HG02763 (cell line): ENCODE measurements around the gene PIK3R2.
A peak's percentile ranks its signal among the peaks of the same experiment; 100 is the strongest.
"Not testable (repeated sequence)": the region's sequence is repeated elsewhere in the genome, so short reads cannot be mapped to it uniquely, and the experiment has no call there.

Experiments
- ATAC-seq: cut with Tn5 transposase; IDR thresholded peaks from one replicate; pipeline ENCODE4 v1.9.1; 2021; ENCODE audit warnings: mild to moderate bottlenecking, moderate library complexity; ENCODE audit not compliant: unreplicated experiment

PIK3R2 gene

GRCh38 chr19:18152442-18152816 is 534 bp upstream of the PIK3R2 start:
- peak; percentile 66 for ATAC-seq

- no peak for ATAC-seq
Measured at GRCh38 chr19:18153556-18154134, 682 bp downstream of the PIK3R2 start.

DNA sequence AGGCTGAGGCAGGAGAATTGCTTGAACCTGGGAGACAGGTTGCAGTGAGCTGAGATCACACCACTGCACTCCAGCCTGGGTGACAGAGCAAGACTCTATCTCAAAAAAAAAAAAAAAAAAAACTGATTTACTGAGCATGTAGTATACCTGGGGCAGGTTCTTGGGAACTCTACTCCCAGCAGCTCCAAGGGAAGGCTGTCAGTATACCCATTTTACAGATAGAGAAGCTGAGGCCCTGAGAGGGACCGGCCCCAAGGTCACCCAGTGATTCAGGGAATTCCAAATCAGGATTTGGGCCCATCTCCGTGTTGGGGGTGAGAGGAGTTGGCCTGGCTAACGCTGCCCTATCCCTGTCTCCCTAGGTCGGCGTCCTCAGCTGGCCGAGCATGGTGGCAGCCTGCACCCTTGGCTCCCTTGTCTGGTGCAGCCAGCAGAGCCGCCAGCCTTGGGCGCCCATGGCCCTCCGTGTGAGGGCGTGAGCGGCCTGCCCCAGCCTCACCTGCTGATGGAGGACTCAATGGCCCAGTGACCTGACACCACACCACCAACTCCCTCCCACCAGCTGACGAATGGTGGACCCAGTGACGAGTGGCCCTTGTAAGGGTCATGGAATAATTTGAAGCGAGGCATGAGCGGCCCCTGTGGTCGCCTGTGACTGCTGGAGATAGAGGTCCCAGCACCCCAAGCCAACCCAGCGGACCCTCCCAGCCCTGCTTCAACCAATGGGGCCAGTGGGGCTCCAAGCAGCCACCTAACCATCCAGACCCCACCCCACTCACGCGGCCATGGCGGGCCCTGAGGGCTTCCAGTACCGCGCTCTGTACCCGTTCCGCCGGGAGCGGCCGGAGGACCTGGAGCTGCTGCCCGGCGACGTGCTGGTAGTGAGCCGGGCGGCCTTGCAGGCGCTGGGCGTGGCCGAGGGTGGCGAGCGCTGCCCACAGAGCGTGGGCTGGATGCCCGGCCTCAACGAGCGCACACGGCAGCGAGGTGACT is 2.4 kb downstream of the PIK3R2 start:
- ATAC-seq: no peak

- ATAC-seq: no peak
Measured at GRCh38 chr19:18156268-18156667, 3.3 kb downstream of the PIK3R2 start.

DNA sequence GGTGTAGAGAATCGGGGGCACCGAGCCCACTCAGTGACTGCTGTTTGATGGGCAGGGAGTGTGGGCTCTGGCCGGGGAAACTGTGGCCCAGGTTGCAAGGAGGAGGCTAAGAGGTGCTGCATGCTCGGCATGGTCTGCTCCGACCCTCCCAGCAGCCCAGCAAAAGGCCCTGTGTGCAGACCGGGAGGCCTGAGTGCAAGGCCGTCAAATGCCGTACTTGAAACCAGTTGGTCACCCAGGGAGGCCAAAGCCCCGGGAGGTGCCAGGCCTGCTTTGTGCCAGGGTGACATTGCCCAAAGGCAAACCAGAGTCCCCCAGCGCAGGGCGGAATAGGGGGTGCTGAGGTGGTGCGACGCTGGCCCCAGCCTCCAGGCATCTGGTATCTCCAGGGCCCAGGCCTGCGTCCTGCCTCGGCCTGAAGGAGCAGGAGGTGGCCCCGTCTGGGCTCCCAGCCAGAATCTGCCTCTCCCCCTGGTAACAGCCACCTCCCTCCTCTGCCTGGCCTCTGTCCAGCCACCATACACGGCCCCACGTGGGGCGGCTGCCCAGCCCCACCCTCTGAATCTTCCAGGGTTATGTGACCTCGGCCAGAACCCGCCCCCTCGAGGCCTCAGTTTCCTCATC is 4.0 kb downstream of the PIK3R2 start:
- no peak for ATAC-seq

DNA sequence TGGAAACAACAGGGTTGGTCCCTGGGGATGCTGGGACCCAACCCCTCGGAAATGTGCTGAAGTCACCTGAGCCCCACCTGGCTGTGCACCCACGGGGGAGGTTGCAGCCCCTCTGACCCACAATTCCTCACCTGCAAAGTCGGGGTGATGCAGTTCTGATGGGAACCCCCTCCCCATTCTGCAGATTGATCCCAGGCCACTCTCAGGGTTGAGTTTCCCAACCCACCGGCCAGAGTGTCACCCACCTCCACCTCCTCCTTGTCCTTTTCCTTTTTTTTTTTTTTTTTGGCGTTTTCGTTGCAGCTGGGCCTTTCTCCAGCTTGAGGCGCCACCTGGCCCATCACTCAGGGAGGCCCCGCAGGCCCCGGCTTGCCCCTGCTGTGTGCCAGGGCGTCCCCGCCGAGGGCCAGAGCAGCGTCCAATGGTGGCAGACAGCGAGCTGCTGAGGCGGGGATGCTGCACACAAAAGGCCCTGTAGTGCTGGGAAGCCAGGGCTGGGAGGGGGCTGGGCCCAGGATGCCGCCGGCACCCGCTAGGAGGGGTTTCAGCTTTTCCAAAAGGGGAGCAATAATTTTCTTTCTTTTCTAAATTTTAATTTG is 4.6 kb downstream of the PIK3R2 start:
- ATAC-seq: no peak

DNA sequence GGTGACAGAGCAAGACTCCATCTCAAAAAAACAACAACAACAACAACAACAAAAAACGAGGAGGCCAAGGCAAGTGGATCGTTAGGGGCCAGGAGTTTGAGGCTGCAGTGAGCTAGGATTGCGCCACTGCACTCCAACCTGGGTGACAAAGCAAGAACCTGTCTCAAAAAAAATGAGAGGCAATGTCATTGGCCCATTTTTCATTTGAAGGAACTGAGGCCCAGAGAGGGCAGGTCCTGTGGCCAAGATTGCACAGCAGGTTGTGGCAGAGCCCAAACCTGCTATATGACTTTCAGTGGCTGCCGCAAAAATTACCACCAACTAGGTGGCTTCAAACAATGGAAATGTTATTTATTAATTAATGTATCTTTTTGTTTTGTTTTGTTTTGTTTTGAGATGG is 5.5 kb downstream of the PIK3R2 start:
- no peak for ATAC-seq

GRCh38 chr19:18159059-18159616 is 6.2 kb downstream of the PIK3R2 start:
- ATAC-seq: not testable (repeated sequence)

GRCh38 chr19:18159810-18160209 is 6.8 kb downstream of the PIK3R2 start:
- no peak for ATAC-seq

DNA sequence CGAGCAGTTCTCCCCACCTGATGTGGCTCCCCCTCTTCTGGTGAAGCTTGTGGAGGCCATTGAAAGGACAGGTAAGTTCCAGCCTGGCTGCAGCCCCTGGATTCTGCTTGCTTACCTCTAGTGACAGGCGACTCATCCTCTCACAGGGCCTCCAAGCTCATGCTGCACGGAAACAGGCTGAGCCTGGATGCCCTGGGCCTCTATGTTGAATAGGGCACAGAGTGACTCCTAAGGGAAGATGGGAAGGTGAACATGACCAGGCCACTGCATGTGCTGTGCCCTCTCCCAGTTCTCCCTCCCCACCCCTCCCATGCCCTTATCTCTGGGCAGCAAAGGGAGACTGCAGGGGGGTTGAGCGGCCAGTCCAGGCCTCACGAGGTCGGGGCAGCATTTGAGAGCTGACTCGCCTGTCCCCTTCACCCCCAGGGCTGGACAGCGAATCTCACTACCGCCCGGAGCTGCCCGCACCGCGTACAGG is 7.6 kb downstream of the PIK3R2 start:
- no peak for ATAC-seq

DNA sequence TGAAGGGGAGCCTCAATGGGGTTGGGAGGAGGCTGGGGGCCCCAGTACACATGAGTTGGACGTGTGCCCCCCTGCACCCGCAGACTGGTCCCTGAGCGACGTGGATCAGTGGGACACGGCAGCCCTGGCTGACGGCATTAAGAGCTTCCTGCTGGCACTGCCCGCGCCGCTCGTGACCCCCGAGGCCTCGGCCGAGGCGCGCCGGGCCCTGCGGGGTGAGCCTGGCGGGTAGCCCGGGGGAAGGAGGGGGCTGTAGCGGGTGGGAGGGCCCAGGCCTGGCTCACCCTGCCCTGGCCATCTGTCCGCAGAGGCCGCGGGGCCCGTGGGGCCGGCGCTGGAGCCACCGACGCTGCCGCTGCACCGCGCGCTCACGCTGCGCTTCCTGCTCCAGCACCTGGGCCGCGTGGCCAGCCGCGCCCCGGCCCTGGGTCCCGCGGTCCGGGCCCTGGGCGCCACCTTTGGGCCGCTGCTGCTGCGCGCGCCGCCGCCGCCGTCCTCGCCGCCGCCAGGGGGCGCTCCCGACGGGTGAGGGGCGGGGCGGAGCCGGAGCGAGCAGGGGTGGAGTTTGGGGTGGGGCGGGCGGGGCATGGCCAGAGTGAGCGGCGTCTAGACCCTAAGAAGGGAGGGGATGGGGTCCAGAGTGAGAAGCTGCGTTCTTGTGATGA is 8.1 kb downstream of the PIK3R2 start:
- peak; percentile 69 for ATAC-seq

DNA sequence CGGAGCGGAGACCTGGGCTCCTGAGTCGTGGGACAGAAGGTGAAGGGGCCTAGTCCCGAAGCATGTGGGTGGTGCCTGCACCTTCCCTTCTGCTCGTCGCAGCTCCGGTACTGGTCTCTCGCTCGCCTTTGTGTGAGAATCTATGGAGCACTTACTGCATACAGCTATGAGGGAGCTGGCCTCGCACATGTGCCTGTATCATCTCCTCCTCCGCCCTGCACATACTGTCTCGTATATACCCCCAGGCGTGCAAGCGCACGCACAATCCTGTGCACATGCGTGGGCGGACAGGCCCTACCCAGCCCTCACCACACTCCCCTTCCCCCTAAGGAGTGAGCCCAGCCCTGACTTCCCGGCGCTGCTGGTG is 8.7 kb downstream of the PIK3R2 start:
- ATAC-seq: peak; percentile 11

- ATAC-seq: no peak
Measured at GRCh38 chr19:18164072-18164471, 11.1 kb downstream of the PIK3R2 start.

- no peak for ATAC-seq
Measured at GRCh38 chr19:18165794-18166544, 13.0 kb downstream of the PIK3R2 start.

DNA sequence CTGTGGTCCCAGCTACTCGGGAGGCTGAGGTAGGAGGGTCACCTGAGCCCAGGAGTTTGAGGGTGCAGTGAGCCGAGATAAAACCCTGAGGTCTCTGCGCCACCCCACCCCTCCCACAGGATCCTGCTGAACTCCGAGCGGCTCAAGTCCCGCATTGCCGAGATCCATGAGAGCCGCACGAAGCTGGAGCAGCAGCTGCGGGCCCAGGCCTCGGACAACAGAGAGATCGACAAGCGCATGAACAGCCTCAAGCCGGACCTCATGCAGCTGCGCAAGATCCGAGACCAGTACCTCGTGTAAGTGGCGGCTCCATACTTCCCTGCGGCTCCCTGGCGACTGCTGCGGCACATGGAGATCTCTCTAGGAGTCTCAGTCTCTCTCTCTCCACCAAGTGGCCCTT is 14.0 kb downstream of the PIK3R2 start:
- no peak for ATAC-seq

DNA sequence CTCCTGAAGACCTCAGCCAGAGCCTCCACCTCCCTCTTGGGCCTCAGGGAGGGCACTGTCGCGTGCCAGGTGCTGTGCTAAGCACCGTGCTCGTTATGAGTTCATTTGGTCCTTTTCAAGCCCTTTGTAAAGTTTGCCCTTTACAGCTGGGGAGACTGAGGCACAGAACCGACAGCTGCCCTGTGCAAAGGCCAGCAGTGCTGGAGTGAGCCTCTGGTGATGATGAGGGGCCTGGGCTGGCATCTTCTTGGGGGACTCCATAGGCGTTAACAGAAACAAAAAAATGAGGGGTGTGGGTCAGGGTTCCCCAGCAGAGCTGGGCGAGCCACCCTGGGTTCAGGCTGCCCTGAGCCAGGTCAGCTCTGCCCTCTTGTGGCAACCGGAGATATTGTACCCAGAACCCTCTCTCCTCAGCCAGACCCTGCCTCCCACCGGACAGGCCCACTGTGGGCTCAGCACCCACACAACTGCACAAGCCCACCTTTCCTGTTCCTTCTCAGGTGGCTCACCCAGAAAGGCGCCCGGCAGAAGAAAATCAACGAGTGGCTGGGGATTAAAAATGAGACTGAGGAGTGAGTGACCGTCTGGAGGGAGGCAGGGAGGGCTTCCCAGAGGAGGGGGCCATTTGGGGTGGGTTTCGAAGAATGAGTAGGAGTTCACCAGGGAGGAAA is 15.1 kb downstream of the PIK3R2 start:
- peak; percentile 40 for ATAC-seq

DNA sequence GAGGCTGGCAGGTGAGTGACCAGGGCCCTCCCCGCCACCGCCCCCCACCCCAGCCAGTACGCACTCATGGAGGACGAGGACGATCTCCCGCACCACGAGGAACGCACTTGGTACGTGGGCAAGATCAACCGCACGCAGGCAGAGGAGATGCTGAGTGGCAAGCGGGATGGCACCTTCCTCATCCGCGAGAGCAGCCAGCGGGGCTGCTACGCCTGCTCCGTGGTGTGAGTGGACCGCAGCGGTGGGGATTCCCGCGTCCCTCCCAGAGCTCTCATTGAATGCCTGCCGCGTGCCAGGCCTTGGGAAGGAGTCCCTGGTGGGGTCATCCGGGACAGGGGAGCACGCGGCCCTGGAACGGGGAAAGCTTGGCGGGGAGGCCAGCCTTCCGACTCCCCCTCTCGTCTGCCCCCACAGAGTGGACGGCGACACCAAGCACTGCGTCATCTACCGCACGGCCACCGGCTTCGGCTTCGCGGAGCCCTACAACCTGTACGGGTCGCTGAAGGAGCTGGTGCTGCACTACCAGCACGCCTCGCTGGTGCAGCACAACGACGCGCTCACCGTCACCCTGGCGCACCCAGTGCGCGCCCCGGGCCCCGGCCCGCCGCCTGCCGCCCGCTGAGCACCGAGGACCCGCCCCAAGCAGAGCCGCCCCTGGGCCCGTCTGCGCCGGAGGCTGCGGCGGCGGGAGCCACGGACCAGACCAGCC is 15.9 kb downstream of the PIK3R2 start:
- no peak for ATAC-seq

- ATAC-seq: no peak
Measured at GRCh38 chr19:18170714-18171255, 17.8 kb downstream of the PIK3R2 start.
